ENCODE data around the gene BCAR3. TPM values are rescaled to one million over a fixed set of nuclear protein-coding genes. Genes with fewer than 3 reads are reported as not detected.

BCAR3 gene
- total RNA-seq, 2 donors from 2014 or later: 7.9 to 10.9 TPM

GRCh38 chr1:93680420-93681100 is 1.1 kb downstream of the BCAR3 start:
- H3K9me3 ChIP-seq: no peaks in the 10 kb centered on the region
- H3K27ac ChIP-seq: peak overlapping the region in 2 of 4 donors; percentile 34 to 41
- WGBS, 2 donors: 10 to 13% methylated on average over 28 to 29 of the region's 29 CpGs
- intact Hi-C loops (cut with DNase I): no loop called here
- no peaks in the 10 kb centered on the region for H3K27me3 ChIP-seq
- H3K4me1 ChIP-seq: peaks cover 18% of the 10 kb centered on the region
- ATAC-seq: peak; percentile 84
- peak overlapping the region; percentile 9 to 29 for H3K4me3 ChIP-seq
- DNase-seq: peak; percentile 72 to 84 (median 79)
- no peaks in the 10 kb centered on the region for H3K36me3 ChIP-seq (replicated peaks in 1 of 2; ENCODE audit: insufficient read depth in 1 of 2, low read depth in 2 of 2)
- TF ChIP-seq CTCF (IDR thresholded peaks at IDR 0.05) (peak; percentile 22 to 74 (median 53)), POLR2A (IDR thresholded peaks at IDR 0.05) (peak in 2 of 3 donors; percentile 21 to 36)

DNA sequence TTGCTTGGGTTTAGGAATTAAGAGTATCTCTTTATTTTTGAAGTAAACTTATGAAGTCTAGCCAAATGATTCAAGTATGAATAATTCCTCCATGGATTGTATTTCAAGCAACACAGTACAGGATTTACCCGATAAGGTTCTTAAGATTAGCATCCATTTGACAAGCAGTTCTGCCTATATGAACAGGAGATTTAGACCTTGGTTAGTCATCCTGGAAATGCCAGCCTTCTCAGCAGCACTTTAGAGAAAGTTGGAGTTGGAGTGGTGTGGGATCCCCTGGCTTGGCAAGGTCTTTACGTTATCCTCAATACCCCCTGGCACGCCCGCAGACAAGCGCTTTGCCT is 1.6 kb downstream of the BCAR3 start:
- 88 to 90% methylated on average over 5 of the region's 5 CpGs for WGBS, 2 donors
- no peak for ATAC-seq
- Histone ChIP-seq H3K4me1 (peaks cover 23% of the 10 kb centered on the region), H3K9me3 (no peaks in the 10 kb centered on the region), H3K36me3 (replicated peaks in 1 of 2; ENCODE audit: insufficient read depth in 1 of 2, low read depth in 2 of 2) (no peaks in the 10 kb centered on the region), H3K27ac (no peak overlapping the region), H3K4me3 (no peak overlapping the region), H3K27me3 (no peaks in the 10 kb centered on the region)
- intact Hi-C loops (cut with DNase I): no loop called here
- DNase-seq: no peak
- TF ChIP-seq POLR2A (IDR thresholded peaks at IDR 0.05): no peak
- no peak for TF ChIP-seq CTCF (IDR thresholded peaks at IDR 0.05)

GRCh38 chr1:93679546-93679945 is 2.1 kb downstream of the BCAR3 start:
- Histone ChIP-seq H3K36me3 (replicated peaks in 1 of 2; ENCODE audit: insufficient read depth in 1 of 2, low read depth in 2 of 2) (no peaks in the 10 kb centered on the region), H3K27ac (no peak overlapping the region), H3K4me1 (peaks cover 25% of the 10 kb centered on the region), H3K27me3 (no peaks in the 10 kb centered on the region), H3K9me3 (no peaks in the 10 kb centered on the region), H3K4me3 (no peak overlapping the region)
- ATAC-seq (no peak), DNase-seq (no peak)
- intact Hi-C loops (cut with DNase I): no loop called here
- 84 to 89% methylated on average over 4 of the region's 4 CpGs for WGBS, 2 donors
- TF ChIP-seq POLR2A (IDR thresholded peaks at IDR 0.05) (no peak), CTCF (IDR thresholded peaks at IDR 0.05) (no peak)

- ATAC-seq: no peak
- WGBS, 2 donors: 67 to 77% methylated on average over 4 of the region's 4 CpGs
- intact Hi-C loops (cut with DNase I): no loop called here
Measured at GRCh38 chr1:93678946-93679480, 2.6 kb downstream of the BCAR3 start.

More at GRCh38 chr1:93678946-93679480, 2.6 kb downstream of the BCAR3 start:
- no peak overlapping the region for H3K27ac ChIP-seq
- H3K36me3 ChIP-seq (replicated peaks in 1 of 2; ENCODE audit: insufficient read depth in 1 of 2, low read depth in 2 of 2): no peaks in the 10 kb centered on the region
- H3K4me3 ChIP-seq: no peak overlapping the region
- no peaks in the 10 kb centered on the region for H3K27me3 ChIP-seq
- DNase-seq: no peak
- TF ChIP-seq POLR2A (IDR thresholded peaks at IDR 0.05) (no peak), CTCF (IDR thresholded peaks at IDR 0.05) (no peak)
- H3K4me1 ChIP-seq: peaks cover 29% of the 10 kb centered on the region
- no peaks in the 10 kb centered on the region for H3K9me3 ChIP-seq
